Liver (tissue), 9 donors: Measurements from ENCODE around the gene JAK1. TPM values are rescaled to one million over a fixed set of nuclear protein-coding genes. Genes with fewer than 3 reads are reported as not detected.

Experiments
- DNase-seq: peaks from one replicate; pipeline ENCODE4 v3.0.0-alpha.2; 2017; ENCODE audit warnings: low spot score
- H3K27ac ChIP-seq, 2 donors: one replicate each; pipeline ENCODE4 v1.7.0; 2013; ENCODE audit warnings: inconsistent platforms in 2 of 2, low read length in 2 of 2, control low read depth in 1 of 2, low read depth in 1 of 2, mild to moderate bottlenecking in 1 of 2
- H3K27me3 ChIP-seq, 4 donors: one replicate each; pipeline versions ENCODE4 v1.6.1 to v1.7.0; 2013; ENCODE audit warnings: low read length in 3 of 4, inconsistent platforms in 1 of 4, mild to moderate bottlenecking in 1 of 4, moderate library complexity in 1 of 4; ENCODE audit not compliant: control insufficient read depth in 4 of 4, insufficient read depth in 4 of 4
- H3K36me3 ChIP-seq, 4 donors: one replicate each; pipeline versions ENCODE4 v1.6.1 to v1.7.0; 2013; ENCODE audit warnings: low read length in 3 of 4, mild to moderate bottlenecking in 3 of 4, low read depth in 1 of 4, moderate library complexity in 1 of 4; ENCODE audit not compliant: control insufficient read depth in 4 of 4, insufficient read depth in 3 of 4
- H3K4me1 ChIP-seq, 4 donors: one replicate each; pipeline versions ENCODE4 v1.6.1 to v1.7.0; 2013; ENCODE audit warnings: low read length in 3 of 4, mild to moderate bottlenecking in 3 of 4, moderate library complexity in 1 of 4; ENCODE audit not compliant: control insufficient read depth in 4 of 4, insufficient read depth in 4 of 4
- H3K4me3 ChIP-seq, 3 donors: one replicate each; pipeline versions ENCODE4 v1.6.1 to v1.7.0; 2013; ENCODE audit warnings: low read length in 3 of 3, control low read depth in 1 of 3, low read depth in 1 of 3, mild to moderate bottlenecking in 1 of 3
- H3K9ac ChIP-seq, 2 donors: one replicate each; pipeline ENCODE4 v1.7.0; 2013; ENCODE audit warnings: low read length in 2 of 2, mild to moderate bottlenecking in 2 of 2, moderate library complexity in 2 of 2, control low read depth in 1 of 2, low read depth in 1 of 2
- H3K9me3 ChIP-seq, 4 donors: one replicate each; pipeline versions ENCODE4 v1.6.1 to v1.7.0; 2013; ENCODE audit warnings: low read length in 3 of 4; ENCODE audit not compliant: control insufficient read depth in 4 of 4
- ATF3 ChIP-seq: IDR thresholded peaks from 2 replicates; pipeline ENCODE4 v1.6.1; 2016; ENCODE audit warnings: antibody characterized with exemption
- CTCF ChIP-seq: fragments of 150-350 bp; IDR thresholded peaks from 2 replicates; pipeline ENCODE4 v1.5.1; 2017; ENCODE audit warnings: improper control_type of control experiment, low read depth, low read length; ENCODE audit not compliant: missing input control
- EGR1 ChIP-seq, 2 donors: IDR thresholded peaks; 2 replicates each; pipeline ENCODE4 v1.6.1; 2016 to 2018; ENCODE audit warnings: antibody characterized with exemption in 2 of 2, low read depth in 2 of 2
- FOXA1 ChIP-seq: IDR thresholded peaks from 2 replicates; pipeline ENCODE4 v1.6.1; 2016; ENCODE audit warnings: antibody characterized with exemption
- FOXA2 ChIP-seq: IDR thresholded peaks from 2 replicates; pipeline ENCODE4 v1.6.1; 2016; ENCODE audit warnings: antibody characterized with exemption
- GABPA ChIP-seq, 2 donors: IDR thresholded peaks in 1 of 2; conservative IDR thresholded peaks in 1 of 2; 2 replicates each; pipeline ENCODE4 v1.6.1; 2016; ENCODE audit warnings: antibody characterized with exemption in 2 of 2, mild to moderate bottlenecking in 1 of 2, moderate library complexity in 1 of 2
- HNF4A ChIP-seq, 2 donors: conservative IDR thresholded peaks; 2 replicates each; pipeline ENCODE4 v1.6.1; 2016; ENCODE audit warnings: antibody characterized with exemption in 2 of 2, mild to moderate bottlenecking in 2 of 2
- HNF4G ChIP-seq: IDR thresholded peaks from 2 replicates; pipeline ENCODE4 v1.6.1; 2016; ENCODE audit warnings: antibody characterized with exemption
- JUND ChIP-seq, 2 donors: IDR thresholded peaks; 2 replicates each; pipeline ENCODE4 v1.6.1; 2016; ENCODE audit warnings: antibody characterized with exemption in 2 of 2
- MAX ChIP-seq: IDR thresholded peaks from 2 replicates; pipeline ENCODE4 v1.6.1; 2016; ENCODE audit warnings: antibody characterized with exemption
- NR2F2 ChIP-seq: IDR thresholded peaks from 2 replicates; pipeline ENCODE4 v1.6.1; 2016; ENCODE audit warnings: antibody characterized with exemption
- RAD21 ChIP-seq, 2 donors: IDR thresholded peaks; 2 replicates each; pipeline ENCODE4 v1.6.1; 2016; ENCODE audit warnings: antibody characterized with exemption in 2 of 2, mild to moderate bottlenecking in 2 of 2
- REST ChIP-seq: IDR thresholded peaks from 2 replicates; pipeline ENCODE4 v1.6.1; 2016; ENCODE audit warnings: antibody characterized with exemption, mild to moderate bottlenecking
- RXRA ChIP-seq, 2 donors: IDR thresholded peaks; 2 replicates each; pipeline ENCODE4 v1.6.1; 2017 to 2018; ENCODE audit warnings: antibody characterized with exemption in 2 of 2, mild to moderate bottlenecking in 1 of 2
- SP1 ChIP-seq: IDR thresholded peaks from 2 replicates; pipeline ENCODE4 v1.6.1; 2018; ENCODE audit warnings: antibody characterized with exemption, mild to moderate bottlenecking
- TAF1 ChIP-seq: conservative IDR thresholded peaks from 2 replicates; pipeline ENCODE4 v1.6.1; 2016; ENCODE audit warnings: antibody characterized with exemption, mild to moderate bottlenecking
- YY1 ChIP-seq: IDR thresholded peaks from 2 replicates; pipeline ENCODE4 v1.6.1; 2016; ENCODE audit warnings: antibody characterized with exemption, mild to moderate bottlenecking
- ZBTB33 ChIP-seq: IDR thresholded peaks from 2 replicates; pipeline ENCODE4 v1.6.1; 2016; ENCODE audit warnings: antibody characterized with exemption
- WGBS: extraction: QIAGEN DNeasy Blood & Tissue Kit; methylation state at CpG from one replicate; pipeline ENCODE4 v1.1.7; 2013; 5-methylcytosine and 5-hydroxymethylcytosine counted together
- polyA plus RNA-seq, 2 donors: library from polyadenylated mRNA; stranded (reverse) in 1 of 2; unstranded in 1 of 2; fragments of 200-250 nt in 1 of 2; fragments of >200 nt in 1 of 2; fragmentation: Nextera tagmentation in 1 of 2; extraction: Ambion mirVana in 1 of 2; gene quantifications; one replicate each; pipeline versions ENCODE4 v1.2.1 to v1.2.3, GENCODE V29; 2013 to 2015
- total RNA-seq, 2 donors: library from RNA; depleted of rRNA; stranded (reverse); fragments of >200 nt; gene quantifications; one replicate each; pipeline ENCODE4 v1.2.3, GENCODE V29; 2014
- donor health status: healthy.
- donor health status: healthy.
- donor health status: healthy.
- donor health status: healthy.
- donor health status: healthy.

JAK1 gene
- total and polyA plus RNA-seq, 4 donors, result 24.1 to 68.6 (median 34.5) TPM

- H3K9ac ChIP-seq, result no peak overlapping the region
- H3K36me3 ChIP-seq, result peaks cover 0 to 12% (median 8%) of the 10 kb centered on the region in 4 donors
- TF ChIP-seq GABPA (IDR thresholded peaks at IDR 0.05 in 1 of 2, conservative IDR thresholded peaks at IDR 0.05 in 1 of 2) (no peak), JUND (IDR thresholded peaks at IDR 0.05) (no peak), ATF3 (no peak), HNF4A (conservative IDR thresholded peaks at IDR 0.05) (no peak), RXRA (IDR thresholded peaks at IDR 0.05) (no peak), REST (no peak), YY1 (no peak), TAF1 (no peak), EGR1 (IDR thresholded peaks at IDR 0.05; ENCODE audit: low read depth in 2 of 2) (no peak), FOXA1 (no peak), ZBTB33 (no peak), MAX (no peak), CTCF (no peak), HNF4G (no peak), RAD21 (IDR thresholded peaks at IDR 0.05) (no peak), NR2F2 (no peak), SP1 (no peak), FOXA2 (no peak)
- no peak overlapping the region for H3K27ac ChIP-seq
- no peak for DNase-seq
- no peak overlapping the region for H3K4me3 ChIP-seq
- no peaks in the 10 kb centered on the region for H3K9me3 ChIP-seq
- H3K4me1 ChIP-seq, result peaks cover 0 to 6% (median 4%) of the 10 kb centered on the region in 4 donors
- H3K27me3 ChIP-seq, result no peaks in the 10 kb centered on the region
- 92% methylated on average over 4 of the region's 4 CpGs for WGBS
Observed at GRCh38 chr1:64886877-64887276, 79.5 kb downstream of the JAK1 start.
